GM13976 (cell line): ENCODE measurements around the gene LRMDA.

Experiments
- DNase-seq: peaks from one replicate; pipeline ENCODE4 v3.0.0; 2012; ENCODE audit warnings: low spot score
- CTCF ChIP-seq: IDR thresholded peaks from 2 replicates; pipeline ENCODE4 v1.5.1; 2012; ENCODE audit warnings: borderline replicate concordance, mild to moderate bottlenecking; ENCODE audit not compliant: insufficient read depth; ENCODE audit errors: extremely low read depth, missing control alignments, control extremely low read depth
- in situ Hi-C: fragments of 300-500 bp; cut with MboI; formaldehyde crosslinking; loops from one replicate; pipeline ENCODE4 v1.12.0; 2022; ENCODE audit warnings: low sequenced_read_pairs, mixed read lengths, inconsistent platforms; ENCODE audit not compliant: unreplicated experiment

The LRMDA gene

GRCh38 chr10:75402486-75403143 is 28.8 kb upstream of the LRMDA start:
- no peak for DNase-seq
- in situ Hi-C loops: no loop called here
- TF ChIP-seq CTCF: no peak

GRCh38 chr10:75403144-75403938 is 28.1 kb upstream of the LRMDA start:
- in situ Hi-C loops: no loop called here
- no peak for TF ChIP-seq CTCF
- peak; percentile 45 for DNase-seq

GRCh38 chr10:75403939-75404814 is 27.2 kb upstream of the LRMDA start:
- DNase-seq: peak; percentile 43
- in situ Hi-C loops: no loop called here
- no peak for TF ChIP-seq CTCF

GRCh38 chr10:75404815-75405597 is 26.4 kb upstream of the LRMDA start:
- DNase-seq: no peak
- no peak for TF ChIP-seq CTCF
- in situ Hi-C loops: no loop called here

GRCh38 chr10:75405598-75406461 is 25.6 kb upstream of the LRMDA start:
- no peak for DNase-seq
- in situ Hi-C loops: no loop called here
- no peak for TF ChIP-seq CTCF
